ENCODE data around the gene ZBTB4.

The ZBTB4 gene

GRCh38 chr17:7417056-7417655 is 62.3 kb downstream of the ZBTB4 start:
- DNase-seq = no peak

DNA sequence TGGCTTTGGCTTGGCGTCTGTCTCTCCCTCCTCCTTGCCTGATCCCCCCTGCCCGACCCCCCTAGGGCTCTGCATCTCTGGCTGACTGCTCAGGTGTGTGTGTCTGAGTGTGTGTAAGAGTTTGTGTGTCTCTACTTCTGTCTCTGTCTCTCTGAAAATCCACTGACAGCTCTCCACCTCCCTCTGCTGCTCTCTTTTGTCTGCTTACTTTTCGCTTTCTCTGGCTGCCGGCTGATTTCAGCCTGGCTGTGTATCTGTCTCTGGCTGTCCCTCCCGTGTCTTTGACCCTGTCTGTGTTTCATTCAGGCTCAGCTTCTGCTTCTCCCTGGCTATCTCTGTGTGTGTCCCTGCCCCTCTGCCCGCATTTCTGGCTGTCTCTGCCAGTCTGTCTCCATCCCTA is 63.1 kb downstream of the ZBTB4 start:
- DNase-seq = no peak

DNA sequence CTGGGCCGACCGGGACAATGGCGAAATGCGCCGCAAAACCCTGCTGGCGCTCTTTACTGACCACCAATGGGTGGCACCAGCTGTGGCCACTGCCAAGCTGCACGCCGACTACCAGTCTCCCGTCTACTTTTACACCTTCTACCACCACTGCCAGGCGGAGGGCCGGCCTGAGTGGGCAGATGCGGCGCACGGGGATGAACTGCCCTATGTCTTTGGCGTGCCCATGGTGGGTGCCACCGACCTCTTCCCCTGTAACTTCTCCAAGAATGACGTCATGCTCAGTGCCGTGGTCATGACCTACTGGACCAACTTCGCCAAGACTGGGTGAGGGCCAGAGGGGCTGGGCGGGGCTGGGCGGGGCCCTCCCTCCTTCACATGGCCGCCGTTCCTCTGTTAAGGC is 63.6 kb downstream of the ZBTB4 start:
- DNase-seq = no peak

- no peak for DNase-seq
Observed at GRCh38 chr17:7414837-7415236, 64.6 kb downstream of the ZBTB4 start.

DNA sequence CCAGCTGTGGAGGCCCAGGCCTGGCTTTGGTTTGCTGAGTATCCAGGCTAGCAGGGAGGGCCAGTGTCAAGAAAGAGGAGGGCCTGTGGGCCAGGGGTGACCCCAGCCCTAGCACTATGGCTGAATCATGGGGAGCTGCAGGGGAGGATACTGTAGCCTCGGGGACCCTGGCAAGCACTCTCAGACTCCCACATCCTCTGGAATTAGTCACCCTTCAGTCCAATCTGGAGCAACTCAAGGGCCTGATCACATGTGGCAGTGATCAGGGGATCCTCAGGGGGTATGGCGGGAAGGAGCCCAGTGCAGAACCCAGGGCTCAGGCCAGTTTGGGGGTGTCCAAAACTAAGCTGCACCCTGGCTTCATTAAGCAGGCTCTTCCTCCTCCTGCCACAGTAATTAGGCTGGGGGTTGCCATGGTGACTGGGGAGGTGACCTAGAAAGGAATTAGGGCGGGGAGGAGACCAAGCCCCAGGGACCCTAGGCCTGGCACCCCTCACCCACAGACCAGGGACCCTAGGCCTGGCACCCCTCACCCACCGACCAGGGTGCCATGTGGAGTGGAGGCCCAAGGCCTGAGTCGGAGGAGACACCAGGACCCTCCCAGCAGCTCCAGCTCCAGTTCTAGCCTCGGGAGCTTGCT is 66.0 kb downstream of the ZBTB4 start:
- DNase-seq = no peak

GRCh38 chr17:7411427-7411750 is 68.0 kb downstream of the ZBTB4 start:
- DNase-seq = no peak

- DNase-seq = no peak
Observed at GRCh38 chr17:7410634-7411426, 68.6 kb downstream of the ZBTB4 start.

- DNase-seq = no peak
Observed at GRCh38 chr17:7409716-7410115, 69.7 kb downstream of the ZBTB4 start.
